ENCODE data around the gene EPB41.
"Not testable (repeated sequence)": the region's sequence is repeated elsewhere in the genome, so short reads cannot be mapped to it uniquely, and the experiment has no call there.

EPB41 gene

GRCh38 chr1:29117381-29117780, 203.0 kb downstream of the EPB41 start:
- DNase-seq = no peak

GRCh38 chr1:29119121-29119929, 205.0 kb downstream of the EPB41 start:
- no peak for DNase-seq

DNA sequence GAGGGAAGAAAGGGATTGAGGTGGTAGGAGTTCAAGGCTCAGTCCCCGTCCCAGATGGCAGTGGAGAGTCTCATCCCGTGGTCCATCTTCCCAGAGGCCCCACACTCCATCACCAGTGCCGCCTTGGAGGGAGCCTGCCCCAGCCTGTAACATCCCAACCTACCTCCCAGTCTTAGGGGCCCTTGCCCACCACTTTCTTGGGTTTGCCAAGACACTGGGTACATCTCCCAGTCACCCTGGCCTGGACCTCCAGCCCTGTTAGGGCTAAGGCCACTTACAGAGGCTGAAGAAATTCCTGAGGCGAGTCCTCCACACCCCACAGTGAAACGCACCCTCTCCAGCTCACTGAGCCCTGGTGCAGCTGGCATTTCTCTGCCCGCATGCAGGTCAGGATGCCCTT, 206.0 kb downstream of the EPB41 start:
- DNase-seq = no peak

- peak; percentile 72 for DNase-seq
Observed at GRCh38 chr1:29120947-29121485, 206.6 kb downstream of the EPB41 start.

- no peak for DNase-seq
Observed at GRCh38 chr1:29121516-29121935, 207.2 kb downstream of the EPB41 start.

DNA sequence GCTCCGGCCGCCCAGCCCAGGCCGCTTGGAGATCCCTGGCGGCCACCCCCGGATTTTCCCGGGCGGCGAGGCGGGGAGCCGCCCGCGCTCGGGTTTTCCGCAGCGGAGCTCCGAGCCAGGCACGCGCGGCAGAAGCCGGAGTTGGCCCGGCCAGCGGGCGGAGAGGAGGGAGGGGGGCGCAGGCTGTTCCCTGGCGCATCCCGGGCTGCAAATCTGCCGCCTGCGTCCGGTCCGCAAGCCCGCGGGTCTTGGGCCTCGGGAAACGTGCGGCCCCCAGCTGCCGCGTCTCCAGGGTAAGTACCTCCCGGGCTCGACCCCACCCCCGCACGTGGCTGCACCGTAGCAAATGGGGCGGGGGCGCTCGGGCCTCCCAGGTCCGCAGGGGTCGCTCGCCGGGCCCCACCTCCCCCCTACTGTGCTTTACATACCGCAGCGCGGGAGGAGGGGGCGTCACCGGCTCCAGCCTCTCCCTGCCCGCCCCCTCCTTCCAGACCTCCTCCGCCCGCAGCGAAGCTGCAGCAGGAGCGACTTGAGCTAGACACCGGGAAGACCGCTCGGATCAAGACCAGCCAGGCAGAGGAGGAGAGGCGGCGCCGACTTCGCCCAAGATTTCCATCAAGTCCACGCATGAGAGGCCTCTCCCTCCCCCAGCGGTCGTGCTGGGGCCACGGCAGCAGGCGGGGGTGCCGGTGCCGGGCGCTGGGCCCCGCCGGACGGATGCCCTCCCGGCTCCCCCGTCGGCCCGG, 207.7 kb downstream of the EPB41 start:
- DNase-seq = no peak

DNA sequence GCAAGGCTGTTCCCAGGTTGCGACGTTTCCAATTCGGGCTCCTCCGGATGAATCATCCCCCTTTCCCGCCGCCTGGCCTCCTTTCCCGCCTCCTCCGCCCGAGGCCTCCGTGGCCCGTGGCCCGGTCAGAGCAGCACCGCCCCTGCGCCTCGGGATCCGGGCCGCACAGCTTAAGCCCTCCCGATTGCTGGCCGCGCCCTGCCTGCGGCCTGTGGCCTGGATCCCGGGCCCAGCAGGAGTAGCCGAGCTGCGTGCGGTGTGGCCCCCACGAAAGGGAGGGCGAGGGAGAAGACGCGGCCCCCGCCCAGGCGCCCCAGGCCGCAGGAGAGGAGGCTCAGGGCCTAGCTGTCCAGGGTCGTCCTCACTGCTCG, 208.3 kb downstream of the EPB41 start:
- DNase-seq = no peak

- no peak for DNase-seq
Observed at GRCh38 chr1:29123053-29123886, 208.9 kb downstream of the EPB41 start.

- DNase-seq = no peak
Observed at GRCh38 chr1:29123887-29124365, 209.6 kb downstream of the EPB41 start, which contains the start of gene TMEM200B. TMEM200B (minus strand) TSS chr1:29123903; CDS start chr1:29121828, 2,075 bp downstream.

- peak; percentile 48 for DNase-seq
Observed at GRCh38 chr1:29124366-29125236, 210.2 kb downstream of the EPB41 start.

- no peak for DNase-seq
Observed at GRCh38 chr1:29125237-29125641, 210.9 kb downstream of the EPB41 start.

DNA sequence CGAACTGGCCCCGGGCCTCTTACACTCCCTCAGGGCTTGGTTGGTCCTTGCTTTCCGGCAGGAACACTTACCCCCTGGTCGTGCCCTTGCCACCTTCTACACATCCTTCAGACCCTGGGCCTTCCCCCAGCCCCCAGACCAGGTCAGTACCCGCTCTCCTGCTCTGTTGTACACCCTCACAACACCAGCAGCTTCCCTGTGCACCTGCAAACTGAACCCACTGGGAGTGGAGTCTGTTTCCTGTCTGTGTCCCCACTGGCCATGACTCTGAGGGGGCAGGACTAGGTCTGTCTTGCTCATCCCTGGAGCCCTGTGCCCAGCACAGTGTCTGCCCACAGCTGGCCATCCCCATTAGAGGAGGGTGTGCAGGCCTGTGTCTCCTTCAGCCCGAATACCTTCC, 211.4 kb downstream of the EPB41 start:
- DNase-seq = no peak

DNA sequence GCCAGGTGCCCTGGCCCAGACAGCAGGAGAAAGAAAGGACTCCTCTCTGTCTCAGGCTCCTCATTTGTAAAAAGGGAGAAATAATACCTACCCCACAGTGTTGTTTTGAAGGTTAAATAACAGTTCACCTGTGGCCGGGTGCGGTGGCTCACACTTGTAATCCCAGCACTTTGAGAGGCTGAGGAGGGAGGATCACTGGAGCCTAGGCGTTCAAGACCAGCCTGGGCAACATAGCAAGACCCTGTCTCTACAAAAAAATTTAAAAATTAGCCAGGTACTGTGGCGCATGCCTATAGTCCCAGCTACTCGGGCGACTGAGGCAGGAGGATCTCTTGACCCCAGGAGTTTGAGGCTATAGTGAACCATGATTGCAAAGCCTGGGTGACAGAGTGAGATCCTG, 211.8 kb downstream of the EPB41 start:
- DNase-seq = no peak

DNA sequence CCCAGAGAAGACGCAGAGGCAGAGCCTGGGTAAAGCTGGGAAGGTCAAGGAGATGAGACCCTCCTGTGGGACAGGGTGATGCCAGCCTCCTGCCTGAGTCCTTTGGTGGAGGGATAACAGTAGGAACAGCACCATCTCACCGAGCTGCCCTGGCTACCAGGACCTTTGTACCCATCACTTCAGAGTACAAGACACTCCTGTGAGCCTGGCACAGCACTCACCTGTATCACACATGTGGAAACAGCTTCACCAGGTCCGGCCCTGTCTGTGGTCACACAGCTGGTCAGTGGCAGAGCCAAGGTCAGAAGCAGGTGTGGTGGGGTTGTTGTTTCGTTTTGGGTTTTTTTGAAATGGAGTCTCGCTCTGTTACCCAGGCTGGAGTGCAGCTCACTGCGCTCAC, 214.4 kb downstream of the EPB41 start:
- no peak for DNase-seq

GRCh38 chr1:29129916-29130315, 215.5 kb downstream of the EPB41 start:
- DNase-seq = no peak

GRCh38 chr1:29131056-29131455, 216.7 kb downstream of the EPB41 start:
- not testable (repeated sequence) for DNase-seq

GRCh38 chr1:29133861-29134694, 219.7 kb downstream of the EPB41 start:
- no peak for DNase-seq

- DNase-seq = no peak
Observed at GRCh38 chr1:29134695-29135028, 220.3 kb downstream of the EPB41 start.

- DNase-seq = no peak
Observed at GRCh38 chr1:29136391-29136915, 222.1 kb downstream of the EPB41 start.

DNA sequence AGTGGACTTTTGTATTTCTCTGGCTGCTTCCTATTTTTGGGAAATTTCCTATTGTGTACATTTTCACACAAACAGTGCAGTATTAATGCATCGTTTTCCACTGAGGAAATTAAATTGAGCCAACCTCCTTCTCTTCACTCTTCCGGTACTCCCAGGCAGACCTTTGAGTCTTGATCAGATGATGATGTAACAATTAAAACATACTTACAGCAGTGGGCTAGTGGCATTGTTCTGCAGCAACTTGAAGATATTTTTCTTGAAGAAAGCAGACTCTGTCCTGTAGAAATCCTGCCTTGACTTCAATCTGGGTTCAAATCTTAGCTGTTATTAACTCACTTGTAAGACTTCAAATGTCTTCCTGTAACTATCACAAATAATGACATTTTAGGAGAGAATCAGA, 228.3 kb downstream of the EPB41 start:
- DNase-seq = no peak

GRCh38 chr1:29144178-29144577, 229.8 kb downstream of the EPB41 start:
- no peak for DNase-seq

Measured in activated CD4-positive, alpha-beta T cell treated with anti-CD3 and anti-CD28 coated beads, Interleukin-2, amount 50 U/mL, for 16 hours (primary cell).